HG03457 (cell line): Measurements from ENCODE around the gene VAMP1.
"Not testable (repeated sequence)": the region's sequence is repeated elsewhere in the genome, so short reads cannot be mapped to it uniquely, and the experiment has no call there.

ENCODE experiments used
- ATAC-seq: cut with Tn5 transposase; IDR thresholded peaks from one replicate; pipeline ENCODE4 v1.9.1; 2021; ENCODE audit warnings: moderate number of reproducible peaks; ENCODE audit not compliant: unreplicated experiment

Gene VAMP1, protein sequence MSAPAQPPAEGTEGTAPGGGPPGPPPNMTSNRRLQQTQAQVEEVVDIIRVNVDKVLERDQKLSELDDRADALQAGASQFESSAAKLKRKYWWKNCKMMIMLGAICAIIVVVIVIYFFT

GRCh38 chr12:6470375-6471163 lies at the start of gene VAMP1:
Gene VAMP1, minus strand, starts transcription at chr12:6470677. Its CDS starts 146 bp downstream, at chr12:6470531.
- ATAC-seq: peak; percentile 76

- ATAC-seq: no peak
These were observed 49.7 kb upstream of the VAMP1 start for GRCh38 chr12:6520186-6520585.

DNA sequence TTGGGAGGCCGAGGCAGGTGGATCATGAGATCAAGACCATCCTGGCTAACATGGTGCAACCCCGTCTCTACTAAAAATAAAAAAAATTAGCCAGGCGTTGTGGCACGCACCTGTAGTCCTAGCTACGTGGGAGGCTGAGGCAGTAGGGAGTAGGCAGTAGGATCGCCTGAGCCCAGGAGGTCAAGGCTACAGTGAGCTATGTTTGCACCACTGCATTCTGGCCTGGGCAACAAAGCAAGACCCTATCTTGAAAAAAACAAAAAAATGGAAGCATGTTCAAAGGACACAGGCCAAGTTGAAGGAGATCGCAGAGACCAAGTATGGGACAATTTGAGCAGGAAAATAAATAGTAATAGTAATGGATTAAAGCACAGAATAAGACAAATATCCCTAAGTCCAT lies 37.6 kb upstream of the VAMP1 start:
- no peak for ATAC-seq

GRCh38 chr12:6507102-6507998 lies 36.9 kb upstream of the VAMP1 start:
- ATAC-seq: no peak

GRCh38 chr12:6500466-6500865 lies 30.0 kb upstream of the VAMP1 start:
- no peak for ATAC-seq

- ATAC-seq: not testable (repeated sequence)
These were observed 26.8 kb upstream of the VAMP1 start for GRCh38 chr12:6497291-6497690.

GRCh38 chr12:6494968-6495367 lies 24.5 kb upstream of the VAMP1 start:
- ATAC-seq: no peak

DNA sequence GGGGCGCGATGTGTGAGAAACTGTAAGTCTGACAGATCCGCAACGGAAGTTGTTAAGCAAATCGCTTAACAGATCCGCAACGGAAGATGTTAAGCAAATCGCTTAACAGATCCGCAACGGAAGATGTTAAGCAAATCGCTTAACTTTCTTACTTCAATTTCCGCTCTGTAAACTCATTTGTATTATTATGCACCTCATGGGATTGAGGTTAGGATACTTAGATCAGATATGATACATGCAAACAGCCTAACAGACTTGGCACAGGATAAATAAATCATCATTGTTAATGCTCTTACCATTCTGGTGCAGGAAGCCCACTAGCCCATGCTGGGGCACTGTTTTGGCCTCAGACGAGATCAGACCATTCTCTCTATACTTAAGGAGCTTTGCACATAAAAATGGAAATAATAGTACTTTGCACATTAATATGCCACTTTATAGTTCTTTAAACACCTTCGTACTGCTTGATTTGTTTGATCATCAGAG lies 23.8 kb upstream of the VAMP1 start:
- no peak for ATAC-seq

DNA sequence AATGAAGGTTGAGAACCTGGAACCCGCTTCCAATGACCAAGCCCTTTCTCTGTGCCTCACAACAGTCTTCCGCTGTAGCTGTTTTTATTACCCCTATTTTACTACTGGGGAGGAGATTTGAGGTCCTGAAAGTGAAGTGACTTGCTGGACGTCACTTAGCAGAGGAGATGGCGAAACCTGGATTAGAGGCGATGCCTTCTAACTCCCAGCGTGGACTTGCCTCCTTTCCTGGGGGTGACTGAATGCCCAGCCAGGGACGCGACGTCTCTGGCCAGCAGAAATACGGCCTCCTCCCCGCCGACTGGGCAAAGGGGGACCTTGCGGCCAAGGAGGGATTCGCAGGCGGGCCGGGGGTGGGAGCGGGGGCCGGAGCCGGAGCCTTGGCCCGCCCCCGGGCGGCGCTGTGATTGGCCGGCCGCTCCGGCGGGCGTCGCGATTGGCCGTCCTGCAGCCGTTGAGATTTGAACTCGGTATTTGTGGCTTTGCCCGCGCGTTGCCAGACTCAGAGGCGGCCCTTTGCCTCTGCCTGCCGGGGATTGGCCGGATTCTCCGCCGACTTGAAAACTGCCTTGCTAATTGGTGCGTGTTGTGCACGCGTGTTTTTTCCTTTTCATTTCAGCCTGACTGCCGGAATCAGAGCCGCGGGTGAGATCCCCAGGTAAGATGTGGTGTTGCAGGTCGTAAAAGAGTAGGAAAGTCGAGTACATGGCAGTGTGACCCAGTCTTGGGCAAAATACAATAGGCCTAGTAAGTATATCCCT lies 23.2 kb upstream of the VAMP1 start, which contains the start of gene NCAPD2:
Gene NCAPD2, plus strand, starts transcription at position 606 of the 761 bp plus-strand sequence. CDS start 997 bp downstream, outside the sequence.
- ATAC-seq: peak; percentile 79

DNA sequence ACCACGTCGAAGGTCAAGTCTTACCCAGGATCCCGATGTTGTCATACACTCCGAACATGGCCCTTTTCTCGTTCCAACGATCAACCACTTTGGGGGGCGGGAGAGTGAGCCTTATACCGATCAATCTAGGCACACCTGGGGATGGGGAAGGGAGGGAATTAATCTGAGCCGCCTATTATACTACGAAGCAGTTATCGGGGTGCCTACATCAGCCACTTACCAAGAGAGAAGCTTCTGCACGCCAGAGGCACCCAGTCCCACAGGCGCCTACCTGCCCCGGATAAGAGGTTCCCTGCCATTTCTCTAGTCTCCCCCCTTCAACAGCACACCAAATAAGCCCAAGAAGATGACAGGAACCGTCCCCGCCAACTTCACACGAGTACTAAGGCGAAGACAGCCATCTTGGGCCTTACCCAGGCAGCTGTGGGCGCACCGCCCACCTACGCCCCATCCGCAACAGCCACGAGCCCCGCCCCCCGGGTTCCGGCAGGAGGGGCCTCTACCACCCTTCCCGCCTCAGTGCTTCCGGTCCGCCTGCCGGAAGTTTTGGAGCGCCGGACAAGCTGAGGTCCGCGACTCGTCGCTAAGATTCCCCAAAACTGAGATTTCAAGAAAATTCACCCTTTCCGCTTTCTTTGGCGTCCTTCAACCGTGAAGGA lies 22.5 kb upstream of the VAMP1 start, which contains the start of gene MRPL51:
Gene MRPL51, minus strand, starts transcription at position 425 of the 659 bp plus-strand sequence. Its CDS starts 126 bp downstream, at position 299.
- ATAC-seq: peak; percentile 56

DNA sequence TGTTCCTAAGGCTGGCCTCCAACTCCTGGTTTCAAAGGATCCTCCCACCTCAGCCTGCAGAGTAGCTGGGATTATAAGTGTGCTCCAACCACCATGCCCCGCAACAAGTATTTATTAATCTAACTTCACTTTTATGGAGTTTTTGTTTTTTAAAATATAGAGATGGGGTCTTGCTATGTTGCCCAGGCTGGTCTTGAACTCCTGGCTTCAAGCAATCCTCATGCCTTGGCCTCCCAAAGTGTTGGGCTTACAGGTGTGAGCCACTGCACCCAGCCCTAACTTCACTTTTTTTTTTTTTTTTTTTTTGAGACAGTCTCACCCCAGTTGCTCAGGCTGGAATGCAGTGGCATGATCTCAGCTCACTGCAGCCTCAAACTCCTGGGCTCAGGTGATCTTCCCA lies 20.2 kb upstream of the VAMP1 start:
- ATAC-seq: not testable (repeated sequence)

DNA sequence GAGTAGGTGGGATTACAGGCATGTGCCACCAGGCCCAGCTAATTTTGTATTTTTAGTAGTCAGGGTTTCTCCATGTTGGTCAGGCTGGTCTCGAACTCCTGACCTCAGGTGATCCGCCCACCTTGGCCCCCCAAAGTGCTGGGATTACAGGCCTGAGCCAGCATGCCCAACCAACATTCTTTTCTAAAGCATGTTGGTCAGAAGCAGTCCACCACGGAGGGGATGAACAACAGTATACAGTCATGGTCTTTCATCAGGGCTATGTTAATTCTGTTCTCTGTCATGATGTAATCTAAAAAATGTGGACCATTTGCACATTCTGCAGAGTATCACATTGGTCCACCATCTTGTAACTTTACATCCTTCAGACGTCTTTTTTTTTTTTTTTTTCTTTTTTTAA lies 19.0 kb upstream of the VAMP1 start:
- no peak for ATAC-seq

DNA sequence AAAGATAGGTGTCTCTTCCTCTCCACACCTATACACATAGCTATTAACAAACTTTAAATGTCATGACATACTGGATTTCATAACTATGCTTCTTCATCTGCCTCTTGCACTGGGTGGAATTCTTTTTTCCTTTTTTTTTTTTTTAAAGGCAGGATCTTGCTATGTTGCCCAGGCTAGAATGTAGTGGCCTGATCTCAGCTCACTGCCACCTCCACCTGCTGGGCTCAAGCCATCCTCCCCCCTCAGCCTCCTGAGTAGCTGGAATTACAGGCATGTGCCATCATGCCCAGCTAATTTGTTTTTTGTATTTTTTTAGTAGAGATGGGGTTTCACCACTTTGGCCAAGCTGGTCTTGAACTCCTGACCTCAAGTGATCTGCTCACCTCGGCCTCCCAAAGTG lies 17.8 kb upstream of the VAMP1 start:
- ATAC-seq: no peak

DNA sequence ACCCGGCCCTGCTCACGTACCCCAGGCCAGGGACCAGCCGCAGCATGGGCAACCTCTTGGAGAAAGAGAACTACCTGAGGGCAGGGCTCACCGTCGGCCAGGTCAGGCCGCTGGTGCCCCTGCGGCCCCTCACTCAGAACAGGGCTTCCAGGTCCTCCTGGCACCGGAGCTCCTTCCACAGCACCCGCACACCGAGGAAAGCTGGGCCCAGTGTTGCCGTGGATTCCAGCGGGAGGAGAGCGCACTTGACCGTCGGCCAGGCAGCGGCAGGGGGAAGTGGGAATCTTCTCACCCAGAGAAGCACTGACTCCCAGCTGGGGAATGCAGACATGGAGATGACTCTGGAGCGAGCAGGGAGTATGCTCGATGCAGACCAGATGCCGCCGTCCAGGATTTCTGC lies 7.9 kb upstream of the VAMP1 start:
- no peak for ATAC-seq

DNA sequence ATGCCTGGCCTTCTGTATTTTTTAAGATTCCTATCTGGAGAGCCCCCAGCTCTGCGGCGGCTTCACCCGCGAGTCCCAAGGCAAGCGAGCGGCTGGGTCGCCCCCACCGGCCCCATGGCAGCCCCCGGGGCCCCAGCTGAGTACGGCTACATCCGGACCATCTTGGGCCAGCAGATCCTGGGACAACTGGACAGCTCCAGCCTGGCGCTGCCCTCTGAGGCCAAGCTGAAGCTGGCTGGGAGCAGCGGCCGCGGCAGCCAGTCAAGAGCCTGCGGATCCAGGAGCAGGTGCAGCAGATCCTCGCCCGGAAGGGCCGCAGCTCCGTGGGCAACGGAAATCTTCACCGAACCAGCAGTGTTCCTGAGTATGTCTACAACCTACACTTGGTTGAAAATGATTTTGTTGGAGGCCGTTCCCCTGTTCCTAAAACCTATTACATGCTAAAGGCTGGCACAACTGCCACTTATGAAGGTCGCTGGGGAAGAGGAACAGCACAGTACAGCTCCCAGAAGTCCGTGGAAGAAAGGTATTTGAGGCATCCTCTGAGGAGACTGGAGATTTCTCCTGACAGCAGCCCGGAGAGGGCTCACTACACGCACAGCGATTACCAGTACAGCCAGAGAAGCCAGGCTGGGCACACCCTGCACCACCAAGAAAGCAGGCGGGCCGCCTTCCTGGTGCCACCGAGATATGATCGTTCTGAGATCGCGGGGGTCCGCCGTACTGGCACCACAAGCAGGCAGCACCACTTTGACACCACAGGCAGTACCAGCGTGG lies 7.3 kb upstream of the VAMP1 start:
- ATAC-seq: not testable (repeated sequence)

DNA sequence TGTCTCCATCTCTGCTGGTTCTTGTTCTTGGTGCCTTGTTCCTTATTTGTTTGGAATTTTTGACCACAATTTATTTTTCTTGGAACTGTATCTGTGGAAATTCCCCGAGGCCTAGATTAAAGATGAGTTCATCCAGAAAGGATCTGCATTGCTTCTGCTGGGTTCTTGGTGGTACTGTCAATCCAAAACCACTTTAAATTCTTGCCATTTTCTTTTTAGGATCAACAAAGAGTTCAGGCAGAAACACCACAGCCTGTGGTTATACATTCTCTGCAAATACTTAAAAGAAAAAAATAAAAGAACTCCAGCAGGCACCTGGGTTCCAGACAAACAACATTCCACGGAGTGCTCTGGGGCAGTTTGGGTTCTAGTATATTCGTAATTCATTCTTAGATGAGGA lies 6.0 kb upstream of the VAMP1 start:
- no peak for ATAC-seq

DNA sequence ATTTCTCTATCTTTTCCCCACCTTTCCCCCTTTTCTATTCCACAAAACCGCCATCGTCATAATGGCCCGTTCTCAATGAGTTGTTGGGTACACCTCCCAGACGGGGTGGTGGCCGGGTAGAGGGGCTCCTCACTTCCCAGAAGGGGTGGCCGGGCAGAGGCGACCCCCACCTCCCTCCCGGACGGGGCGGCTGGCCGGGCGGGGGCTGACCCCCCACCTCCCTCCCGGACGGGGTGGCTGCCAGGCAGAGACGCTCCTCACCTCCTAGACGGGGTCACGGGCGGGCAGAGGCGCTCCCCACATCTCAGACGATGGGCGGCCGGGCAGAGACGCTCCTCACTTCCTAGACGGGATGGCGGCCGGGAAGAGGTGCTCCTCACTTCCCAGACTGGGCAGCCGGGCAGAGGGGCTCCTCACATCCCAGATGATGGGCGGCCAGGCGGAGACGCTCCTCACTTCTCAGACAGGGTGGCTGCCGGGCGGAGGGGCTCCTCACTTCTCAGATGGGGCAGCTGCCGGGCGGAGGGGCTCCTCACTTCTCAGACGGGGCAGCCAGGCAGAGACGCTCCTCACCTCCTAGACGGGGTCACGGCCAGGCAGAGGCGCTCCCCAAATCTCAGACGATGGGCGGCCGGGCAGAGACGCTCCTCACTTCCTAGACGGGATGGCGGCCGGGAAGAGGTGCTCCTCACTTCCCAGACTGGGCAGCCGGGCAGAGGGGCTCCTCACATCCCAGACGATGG lies 4.9 kb upstream of the VAMP1 start:
- not testable (repeated sequence) for ATAC-seq

GRCh38 chr12:6472491-6472890 lies 2.0 kb upstream of the VAMP1 start:
- ATAC-seq: no peak

DNA sequence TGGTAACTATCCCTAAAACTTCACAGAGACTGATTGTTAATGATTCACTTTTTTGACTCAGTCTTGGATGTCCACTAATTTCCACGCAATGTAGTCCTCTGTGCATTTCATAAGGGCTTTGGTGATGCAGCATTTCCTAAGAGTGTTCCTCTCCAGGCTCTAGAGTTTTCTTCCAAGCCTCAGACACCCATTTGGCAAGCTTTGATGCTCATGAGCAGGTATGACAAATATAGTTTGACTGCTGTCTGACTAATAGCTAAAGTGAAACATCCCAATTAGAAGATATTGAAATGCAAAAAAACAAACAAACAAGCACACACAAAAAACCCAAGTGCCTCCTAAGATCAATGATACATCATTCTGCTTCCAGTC lies 1.5 kb upstream of the VAMP1 start:
- no peak for ATAC-seq
